HG03460 (cell line): ENCODE data around the gene SEZ6.

Source experiments
- ATAC-seq: cut with Tn5 transposase; IDR thresholded peaks from one replicate; pipeline ENCODE4 v1.9.1; 2021; ENCODE audit not compliant: unreplicated experiment

Gene SEZ6, protein sequence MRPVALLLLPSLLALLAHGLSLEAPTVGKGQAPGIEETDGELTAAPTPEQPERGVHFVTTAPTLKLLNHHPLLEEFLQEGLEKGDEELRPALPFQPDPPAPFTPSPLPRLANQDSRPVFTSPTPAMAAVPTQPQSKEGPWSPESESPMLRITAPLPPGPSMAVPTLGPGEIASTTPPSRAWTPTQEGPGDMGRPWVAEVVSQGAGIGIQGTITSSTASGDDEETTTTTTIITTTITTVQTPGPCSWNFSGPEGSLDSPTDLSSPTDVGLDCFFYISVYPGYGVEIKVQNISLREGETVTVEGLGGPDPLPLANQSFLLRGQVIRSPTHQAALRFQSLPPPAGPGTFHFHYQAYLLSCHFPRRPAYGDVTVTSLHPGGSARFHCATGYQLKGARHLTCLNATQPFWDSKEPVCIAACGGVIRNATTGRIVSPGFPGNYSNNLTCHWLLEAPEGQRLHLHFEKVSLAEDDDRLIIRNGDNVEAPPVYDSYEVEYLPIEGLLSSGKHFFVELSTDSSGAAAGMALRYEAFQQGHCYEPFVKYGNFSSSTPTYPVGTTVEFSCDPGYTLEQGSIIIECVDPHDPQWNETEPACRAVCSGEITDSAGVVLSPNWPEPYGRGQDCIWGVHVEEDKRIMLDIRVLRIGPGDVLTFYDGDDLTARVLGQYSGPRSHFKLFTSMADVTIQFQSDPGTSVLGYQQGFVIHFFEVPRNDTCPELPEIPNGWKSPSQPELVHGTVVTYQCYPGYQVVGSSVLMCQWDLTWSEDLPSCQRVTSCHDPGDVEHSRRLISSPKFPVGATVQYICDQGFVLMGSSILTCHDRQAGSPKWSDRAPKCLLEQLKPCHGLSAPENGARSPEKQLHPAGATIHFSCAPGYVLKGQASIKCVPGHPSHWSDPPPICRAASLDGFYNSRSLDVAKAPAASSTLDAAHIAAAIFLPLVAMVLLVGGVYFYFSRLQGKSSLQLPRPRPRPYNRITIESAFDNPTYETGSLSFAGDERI

GRCh38 chr17:29005936-29006511 lies at the start of gene SEZ6:
TSS of gene SEZ6 (minus strand) at chr17:29006033. CDS start at chr17:29005869, 164 bp downstream.
- ATAC-seq: no peak

DNA sequence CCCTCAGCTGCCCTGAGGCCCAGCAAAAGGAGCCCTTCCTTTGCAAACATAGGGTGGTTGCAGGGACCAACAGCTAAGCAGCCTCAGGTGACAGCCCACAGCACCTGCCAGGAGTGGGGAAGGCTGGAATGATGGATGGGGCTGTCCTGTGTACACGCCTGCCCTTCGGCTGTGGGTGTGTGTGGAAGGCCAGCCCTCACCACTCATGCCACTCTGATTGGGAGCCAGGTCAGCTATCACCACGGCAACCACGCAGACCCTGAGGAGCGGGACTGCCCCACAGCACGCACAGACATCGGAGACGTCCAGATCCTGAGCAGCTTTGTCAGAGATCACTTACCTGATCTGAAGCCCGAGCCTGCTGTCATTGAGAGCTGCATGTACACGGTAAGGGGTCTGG lies 49.0 kb upstream of the SEZ6 start:
- ATAC-seq: no peak

GRCh38 chr17:29051731-29052130 lies 45.9 kb upstream of the SEZ6 start:
- no peak for ATAC-seq

GRCh38 chr17:29051194-29051593 lies 45.4 kb upstream of the SEZ6 start:
- no peak for ATAC-seq

- ATAC-seq: no peak
These were observed 44.3 kb upstream of the SEZ6 start for GRCh38 chr17:29050176-29050575.

DNA sequence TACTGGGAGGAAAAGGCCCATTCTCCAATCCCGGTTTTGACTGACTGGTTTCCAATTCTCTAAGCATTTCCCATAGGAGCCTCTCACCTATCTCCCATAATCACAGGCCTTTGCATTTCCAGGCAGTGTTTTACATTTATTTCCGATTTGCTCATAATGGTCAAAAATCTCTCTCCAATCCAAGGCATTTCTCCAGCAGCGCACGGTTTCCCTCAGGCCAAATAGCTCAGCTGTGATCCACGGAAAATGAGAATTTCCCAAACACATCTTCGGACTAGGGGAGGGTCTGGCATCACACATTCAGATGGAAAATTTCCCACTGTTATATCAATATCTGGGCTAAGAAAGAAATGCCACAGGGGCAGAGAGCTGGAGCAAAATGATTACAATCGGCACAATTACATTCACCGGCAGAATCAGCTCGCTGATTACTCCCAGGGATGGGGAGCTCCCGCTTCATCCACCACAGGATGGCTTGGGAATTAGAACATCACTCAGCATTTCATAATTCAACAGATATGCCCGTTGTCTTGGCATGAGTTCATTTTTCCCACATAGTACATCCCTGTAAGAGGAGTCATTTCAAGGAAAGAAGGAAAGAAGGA lies 43.8 kb upstream of the SEZ6 start:
- ATAC-seq: no peak

DNA sequence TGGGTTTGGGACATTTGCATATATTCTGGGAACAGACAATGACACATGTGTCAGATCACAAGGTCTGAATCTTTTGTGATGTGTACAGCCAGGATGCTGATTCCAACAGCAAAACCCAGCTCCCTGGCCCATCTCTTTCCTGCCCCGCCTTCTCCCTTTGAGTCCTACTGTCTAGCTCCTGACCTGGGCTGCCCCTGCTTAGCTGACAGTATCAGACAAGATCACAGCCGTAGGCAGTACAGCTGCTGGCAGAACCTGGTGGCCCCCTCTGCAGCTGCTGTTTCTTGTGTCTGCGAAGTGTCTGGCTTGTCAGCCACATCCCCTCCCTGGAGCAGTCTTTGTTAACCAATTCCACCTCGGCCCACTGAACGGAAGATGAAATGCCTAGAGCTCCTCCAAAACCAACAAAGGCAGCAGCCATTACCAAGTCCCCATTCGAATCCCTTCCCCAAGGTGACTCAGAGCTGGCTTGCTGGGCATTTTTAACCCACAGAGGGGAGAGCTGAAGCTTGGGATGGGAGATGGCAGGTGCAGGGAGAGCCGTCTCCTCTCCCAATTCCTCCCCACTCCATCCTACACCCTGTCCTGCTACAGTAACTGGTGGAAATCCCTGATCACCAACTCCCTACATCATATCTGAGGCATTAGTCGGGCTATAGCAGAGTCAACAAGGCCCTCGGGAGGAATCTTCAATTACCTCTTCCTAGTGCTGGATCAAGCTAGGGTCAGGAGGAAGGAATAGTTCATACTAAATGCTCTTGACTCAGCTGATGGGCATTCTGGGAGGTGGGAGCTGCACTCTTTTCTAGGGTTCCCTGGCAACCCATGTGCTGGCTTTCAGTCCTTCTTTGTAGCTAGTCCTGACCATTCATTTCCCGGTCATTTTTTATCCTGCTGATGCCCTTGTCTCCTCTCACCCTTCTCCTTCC lies 42.9 kb upstream of the SEZ6 start:
- ATAC-seq: no peak

GRCh38 chr17:29046473-29046839 lies 40.6 kb upstream of the SEZ6 start:
- no peak for ATAC-seq

DNA sequence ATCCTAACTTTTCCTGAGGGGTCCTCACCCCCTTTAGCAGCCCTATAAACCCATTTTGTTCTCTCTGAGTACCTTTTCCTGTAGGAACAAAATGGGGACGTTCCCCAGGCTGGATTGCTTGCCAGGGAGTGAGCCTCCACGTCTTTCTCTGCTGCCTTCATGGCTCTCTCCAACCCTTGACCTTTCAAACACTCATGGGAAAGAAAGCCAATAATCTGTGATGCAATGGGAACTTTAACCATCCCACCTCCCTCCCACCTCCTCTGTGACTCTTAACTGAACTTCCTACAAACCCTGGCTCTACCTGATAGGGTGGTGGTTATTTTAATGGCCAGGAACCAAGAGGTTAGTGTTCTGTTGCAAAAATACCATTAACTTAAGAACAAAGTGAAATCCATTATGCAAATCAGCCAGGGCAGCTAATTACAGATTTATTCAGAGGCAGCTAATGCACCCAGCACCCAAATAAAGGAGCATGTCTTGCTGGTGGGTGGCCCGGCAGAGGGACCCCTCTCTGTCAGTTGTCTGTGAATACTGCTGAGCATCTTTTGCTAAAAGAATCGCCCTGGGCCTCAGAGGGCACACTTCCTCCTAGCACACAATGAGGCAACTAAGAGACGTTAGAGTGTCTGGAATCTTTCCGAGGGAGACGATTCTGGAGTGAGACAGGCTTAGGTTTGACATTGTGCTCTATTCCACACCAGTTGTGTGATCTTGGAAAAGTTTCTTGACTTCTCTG lies 40.1 kb upstream of the SEZ6 start:
- ATAC-seq: no peak

GRCh38 chr17:29045026-29045425 lies 39.2 kb upstream of the SEZ6 start:
- no peak for ATAC-seq

GRCh38 chr17:29043539-29044145 lies 37.8 kb upstream of the SEZ6 start:
- no peak for ATAC-seq

DNA sequence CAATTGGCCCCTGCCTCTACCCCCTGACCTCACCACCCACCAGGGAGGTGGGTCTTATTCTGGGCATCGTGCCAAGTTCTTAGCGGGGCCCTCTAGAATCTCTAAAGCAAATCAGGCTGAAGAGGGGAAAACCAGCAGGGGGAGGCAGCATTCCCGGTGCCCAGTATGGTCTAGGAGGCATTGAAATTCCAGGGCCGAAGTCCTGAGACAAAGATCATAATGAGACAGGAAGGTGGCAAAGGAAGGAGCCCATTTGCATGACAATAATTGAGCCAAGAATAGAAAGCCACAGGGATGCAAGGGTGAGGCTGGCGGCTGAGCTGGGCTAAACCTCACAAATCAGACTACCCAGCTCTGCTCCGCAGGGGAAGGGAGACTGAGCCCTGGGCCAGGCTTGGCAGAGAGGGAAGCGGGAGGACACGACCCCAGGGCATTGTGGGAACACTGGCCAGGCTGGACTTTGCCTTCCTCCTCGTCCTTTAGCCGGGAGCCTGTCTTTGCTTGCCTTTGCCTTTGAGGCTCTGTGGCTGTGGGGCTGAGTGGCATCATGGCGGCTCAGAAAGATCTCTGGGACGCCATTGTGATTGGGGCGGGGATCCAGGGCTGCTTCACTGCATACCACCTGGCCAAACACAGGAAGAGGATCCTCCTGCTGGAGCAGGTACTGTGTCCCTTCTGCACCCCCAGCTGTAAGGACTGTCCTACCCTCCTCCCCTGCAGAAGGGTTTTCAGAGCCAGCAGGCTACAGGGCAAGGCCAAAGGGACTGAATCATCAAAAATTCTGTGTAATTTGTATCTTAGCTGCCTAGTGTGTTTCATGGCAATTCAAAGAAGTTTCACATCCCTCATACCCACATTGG lies 37.1 kb upstream of the SEZ6 start, which contains the start of gene PIPOX:
Gene PIPOX, plus strand, starts transcription at position 463 of the 860 bp plus-strand sequence. Its CDS starts 85 bp downstream, at position 548.
- ATAC-seq: no peak

DNA sequence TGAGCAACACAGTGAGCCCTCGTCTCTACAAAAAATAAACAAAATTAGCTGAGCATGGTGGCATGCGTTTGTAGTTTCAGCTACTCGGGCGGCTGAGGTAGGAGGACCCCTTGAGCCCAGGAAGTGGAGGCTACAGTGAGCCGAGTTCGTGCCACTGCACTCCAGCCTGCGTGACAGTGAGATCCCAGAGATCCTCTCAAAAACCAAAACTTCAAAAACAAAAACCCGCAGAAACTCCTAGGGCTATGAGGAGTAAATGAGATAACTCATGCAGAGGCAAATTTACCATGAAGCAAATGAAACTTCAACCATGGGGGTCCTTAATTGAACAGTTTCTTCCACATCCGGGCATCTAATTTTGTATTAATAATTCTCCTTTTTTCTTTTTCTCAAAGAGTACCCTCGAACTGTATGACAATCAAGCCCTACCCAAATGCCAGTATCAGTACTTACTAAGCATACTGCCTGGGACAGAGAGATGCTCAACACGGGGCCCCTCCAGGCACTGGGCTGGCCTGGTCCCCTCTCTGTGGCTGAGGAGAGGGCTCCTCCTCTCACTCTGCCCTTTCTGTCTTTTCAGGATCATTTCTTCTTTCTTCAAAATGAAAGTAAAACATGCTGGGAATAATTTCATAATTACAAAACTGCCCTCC lies 36.3 kb upstream of the SEZ6 start:
- no peak for ATAC-seq

- ATAC-seq: no peak
These were observed 35.7 kb upstream of the SEZ6 start for GRCh38 chr17:29041571-29041970.

GRCh38 chr17:29041091-29041490 lies 35.3 kb upstream of the SEZ6 start:
- ATAC-seq: no peak

GRCh38 chr17:29039764-29040598 lies 34.1 kb upstream of the SEZ6 start:
- no peak for ATAC-seq
